Hindlimb muscle (tissue), 1 donor: ENCODE measurements around the gene CRAT. TPM values are rescaled to one million over a fixed set of nuclear protein-coding genes. Genes with fewer than 3 reads are reported as not detected.

Experiments
- DNase-seq: peaks from one replicate; pipeline ENCODE4 v3.0.0-alpha.2; 2013
- polyA plus RNA-seq: library from polyadenylated mRNA; unstranded; fragments of 120-200 nt; gene quantifications from one replicate; pipeline ENCODE4 v1.2.1, GENCODE V29; 2013; ENCODE audit not compliant: insufficient read length

Gene CRAT
- polyA plus RNA-seq, 1 donor, result 52.3 TPM

DNA sequence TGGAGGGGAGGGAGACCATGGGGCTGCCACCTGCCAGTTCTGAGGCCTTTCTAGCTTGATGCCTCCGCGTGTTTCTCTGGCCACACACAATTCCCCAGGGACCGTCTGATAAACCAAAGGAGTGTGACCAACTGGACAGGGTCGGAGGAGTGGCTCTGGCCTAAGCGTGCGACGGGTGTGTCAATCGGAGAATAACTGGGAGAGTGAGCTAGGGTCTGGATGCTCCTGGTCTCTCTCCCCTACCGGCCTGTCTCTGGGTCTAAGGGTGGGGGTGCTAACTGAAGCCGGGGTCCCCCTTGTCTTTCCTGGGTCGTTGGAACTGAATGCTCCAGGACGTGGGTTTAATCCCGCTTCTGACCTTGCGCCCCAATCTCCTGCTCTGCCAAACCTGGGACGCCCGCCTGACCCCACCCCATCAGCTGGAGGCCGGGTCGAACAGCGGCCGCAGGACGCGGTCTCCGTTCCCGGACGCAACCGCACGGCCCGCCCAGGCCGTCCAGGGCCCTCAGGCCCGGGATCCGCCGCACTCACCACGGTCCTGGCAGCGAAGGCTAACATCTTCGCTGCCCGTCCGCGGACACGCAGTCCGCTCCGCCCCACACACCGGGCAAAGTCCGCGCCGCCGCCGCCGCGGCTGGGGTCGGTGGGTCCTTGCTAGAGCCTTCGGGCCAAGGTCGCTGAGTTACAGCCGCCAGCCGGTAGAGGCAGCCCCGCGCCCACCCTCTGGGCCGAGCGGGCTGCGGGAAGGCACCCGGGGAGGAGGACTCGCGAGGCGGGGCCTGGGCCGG, 447 bp downstream of the CRAT start:
- DNase-seq, result no peak

DNA sequence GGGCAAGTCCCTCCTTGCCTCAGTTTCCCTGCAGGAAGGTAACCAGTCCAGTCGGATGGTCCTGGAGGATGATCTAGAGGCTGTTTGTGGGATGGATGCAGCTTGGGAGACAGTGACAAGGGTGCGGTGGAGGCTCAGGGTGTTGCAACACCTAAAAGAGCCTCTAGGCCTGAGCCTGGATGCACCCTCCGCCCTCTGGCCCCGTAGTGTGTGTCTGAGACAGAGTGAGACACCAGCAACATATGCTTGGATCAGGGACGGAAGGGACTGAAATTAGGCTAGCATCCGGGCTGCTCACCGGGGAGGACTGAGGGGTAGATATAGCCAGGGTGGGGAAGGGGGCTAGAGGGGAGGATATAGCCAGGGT, 1.1 kb downstream of the CRAT start:
- no peak for DNase-seq

DNA sequence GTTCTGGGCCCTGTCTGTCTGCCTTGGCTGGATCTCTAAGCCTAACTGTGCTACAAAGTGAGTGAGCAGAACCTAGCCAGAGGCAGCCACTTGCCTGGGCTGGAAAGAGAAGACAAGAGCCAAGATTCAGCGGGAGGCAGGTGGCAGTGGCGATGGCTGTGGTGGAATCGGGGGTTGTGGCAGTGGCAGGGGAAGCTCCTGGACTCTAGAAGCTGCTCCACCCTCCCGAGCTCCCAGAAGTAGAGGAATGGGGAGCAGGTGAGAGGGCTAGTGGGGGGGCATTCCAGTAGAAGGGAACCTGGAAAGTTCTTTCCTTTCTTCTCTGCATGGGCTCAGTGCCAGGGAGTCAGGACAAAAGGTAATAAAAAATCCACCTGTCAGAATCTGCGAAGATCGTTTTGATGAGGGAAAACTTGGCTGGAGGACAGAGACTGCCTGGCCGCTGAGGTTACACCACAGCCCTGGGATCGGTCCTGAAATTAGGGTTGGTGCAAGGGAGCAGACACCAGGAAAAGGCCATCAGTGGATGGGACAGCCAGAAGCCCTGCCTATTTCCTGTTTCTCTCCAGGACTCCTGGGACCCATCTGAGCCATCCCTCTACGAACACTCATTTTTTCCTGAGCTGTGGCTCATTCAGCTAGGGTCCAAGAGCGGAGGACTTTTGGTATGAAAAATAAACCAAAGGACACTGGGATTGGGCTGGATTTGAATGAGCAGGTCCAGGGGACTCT, 1.6 kb downstream of the CRAT start:
- no peak for DNase-seq

DNA sequence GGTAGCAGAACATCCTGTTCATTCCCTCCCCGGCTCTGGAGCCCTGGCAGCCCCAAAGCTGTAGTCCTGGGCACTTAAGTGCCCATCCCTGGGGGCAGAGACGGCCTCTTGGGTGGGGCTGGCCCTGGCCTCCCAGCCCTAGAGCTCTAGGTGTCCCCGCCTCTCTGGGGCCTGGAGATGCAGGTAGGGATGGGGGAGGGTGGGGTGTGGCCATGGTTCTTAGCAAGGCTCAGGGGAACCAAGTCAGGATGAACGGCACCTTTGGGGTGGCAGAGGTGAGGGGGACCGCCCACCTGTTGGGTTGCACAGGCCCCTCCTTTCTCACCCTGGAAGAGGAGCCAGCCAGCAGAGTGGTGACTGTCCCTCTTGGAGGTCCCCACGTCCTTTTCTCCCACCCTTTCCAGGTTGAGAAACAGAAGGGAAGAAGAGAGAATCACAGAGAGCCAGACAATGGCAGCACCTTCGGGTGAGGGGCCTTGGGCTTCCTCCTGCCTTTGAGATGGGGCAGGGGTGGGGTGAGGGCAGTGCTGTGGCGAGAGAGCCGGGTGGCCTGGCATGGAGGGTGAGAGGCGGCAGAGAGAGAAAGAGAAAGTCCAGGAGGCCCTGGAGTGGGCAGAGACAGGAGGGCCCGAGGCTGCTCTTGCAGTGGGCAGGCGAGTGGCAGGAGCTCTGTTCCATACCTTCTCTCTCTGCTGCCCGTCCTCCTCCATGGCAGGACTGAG, 2.3 kb downstream of the CRAT start:
- no peak for DNase-seq

DNA sequence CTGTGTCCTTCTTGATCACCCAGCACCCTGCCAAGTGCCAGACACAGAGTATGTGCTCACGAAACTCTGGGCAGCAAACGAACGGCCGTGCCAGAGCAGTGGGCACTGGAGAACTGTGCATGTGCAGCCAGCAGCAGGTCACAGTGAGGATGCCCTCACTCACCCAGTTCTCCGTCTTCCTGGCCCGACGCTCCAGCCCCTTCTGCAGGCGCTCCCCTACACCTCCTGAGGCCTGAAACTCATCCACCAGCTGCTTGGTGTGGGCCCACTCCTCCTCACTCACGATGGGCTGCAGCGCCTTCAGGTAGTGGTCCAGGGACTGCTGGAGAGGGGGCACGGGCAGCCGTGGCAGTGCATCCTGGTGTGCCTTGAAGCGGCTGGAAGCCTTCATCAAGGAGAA, 2.9 kb downstream of the CRAT start:
- no peak for DNase-seq

DNA sequence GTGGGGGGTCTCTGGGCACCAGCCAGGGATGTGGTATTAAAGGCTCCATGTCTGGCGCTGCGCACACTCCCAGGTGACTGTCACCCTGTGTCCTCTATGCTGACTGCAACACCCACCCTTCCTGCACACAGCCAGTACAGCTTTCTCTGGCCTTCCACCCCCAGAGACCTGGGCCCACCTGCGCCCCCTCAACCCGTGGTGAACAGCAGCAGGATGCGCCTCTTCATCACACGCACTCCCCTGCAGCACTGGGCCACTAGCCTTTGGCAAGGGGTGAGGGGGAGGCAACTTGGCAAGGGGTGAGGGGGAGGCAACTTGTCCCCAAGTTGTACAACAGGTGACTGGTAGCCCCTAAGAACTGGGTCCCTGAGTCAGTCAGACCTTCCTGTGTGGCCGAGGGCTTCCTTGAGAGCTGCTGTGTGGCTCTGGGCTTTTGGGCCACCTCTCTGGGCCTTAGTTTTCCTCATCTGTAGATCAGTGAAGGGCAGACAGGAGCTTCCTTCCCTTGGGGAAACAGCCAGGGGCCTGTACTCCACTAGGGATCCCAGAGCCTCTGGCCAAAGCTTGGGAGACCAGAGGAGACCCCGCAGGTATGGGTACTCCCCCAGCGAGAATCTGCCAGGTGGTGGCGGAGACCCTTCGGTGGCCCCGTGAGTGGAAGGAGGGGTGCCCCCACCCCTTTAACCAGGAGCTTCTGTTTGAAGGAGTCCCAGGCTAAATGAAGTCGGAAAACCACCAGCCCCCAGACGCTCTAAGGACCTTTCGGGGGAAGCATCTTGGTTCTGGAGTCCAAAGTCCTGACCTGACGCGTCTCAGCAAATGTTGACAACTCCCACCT, 4.5 kb downstream of the CRAT start:
- no peak for DNase-seq

DNA sequence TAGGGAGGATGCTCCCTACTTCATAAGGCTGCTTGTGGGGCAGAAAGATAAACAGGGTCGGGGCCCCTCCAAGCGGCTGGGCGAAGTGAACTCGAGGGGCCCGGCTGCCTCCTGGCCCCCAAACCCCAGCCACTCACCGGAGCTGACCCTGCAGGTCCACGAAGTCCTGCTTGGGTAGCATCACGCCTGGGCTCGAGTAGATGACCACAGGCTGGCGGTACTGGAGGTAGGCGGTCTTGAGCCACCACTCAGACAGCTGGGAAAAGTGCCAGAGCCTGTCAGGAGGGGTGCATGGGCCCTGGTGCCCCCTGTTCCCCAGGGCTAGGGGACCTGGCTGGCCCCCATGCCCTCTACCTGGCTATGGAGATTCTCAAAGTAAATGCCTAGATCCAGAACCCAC, 6.5 kb downstream of the CRAT start:
- DNase-seq, result no peak

DNA sequence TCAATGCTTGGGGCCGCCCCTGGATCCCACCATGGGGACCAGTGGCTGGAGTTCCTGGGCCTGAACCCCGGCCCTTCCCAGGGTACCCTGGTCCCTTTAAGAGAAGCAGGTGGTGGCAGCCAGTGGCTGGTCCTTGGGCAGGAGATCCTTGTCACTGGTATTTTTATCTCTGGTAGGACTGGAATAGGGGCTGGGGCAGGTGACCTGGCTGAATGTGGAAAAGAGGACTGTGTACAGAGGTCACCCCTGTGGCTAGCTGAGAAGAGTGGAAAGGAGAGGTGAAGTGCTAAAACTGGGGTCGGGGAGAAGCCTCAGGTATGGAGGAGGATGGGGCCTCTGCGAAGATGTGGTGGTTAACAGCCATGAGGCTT, 7.0 kb downstream of the CRAT start:
- DNase-seq, result no peak

DNA sequence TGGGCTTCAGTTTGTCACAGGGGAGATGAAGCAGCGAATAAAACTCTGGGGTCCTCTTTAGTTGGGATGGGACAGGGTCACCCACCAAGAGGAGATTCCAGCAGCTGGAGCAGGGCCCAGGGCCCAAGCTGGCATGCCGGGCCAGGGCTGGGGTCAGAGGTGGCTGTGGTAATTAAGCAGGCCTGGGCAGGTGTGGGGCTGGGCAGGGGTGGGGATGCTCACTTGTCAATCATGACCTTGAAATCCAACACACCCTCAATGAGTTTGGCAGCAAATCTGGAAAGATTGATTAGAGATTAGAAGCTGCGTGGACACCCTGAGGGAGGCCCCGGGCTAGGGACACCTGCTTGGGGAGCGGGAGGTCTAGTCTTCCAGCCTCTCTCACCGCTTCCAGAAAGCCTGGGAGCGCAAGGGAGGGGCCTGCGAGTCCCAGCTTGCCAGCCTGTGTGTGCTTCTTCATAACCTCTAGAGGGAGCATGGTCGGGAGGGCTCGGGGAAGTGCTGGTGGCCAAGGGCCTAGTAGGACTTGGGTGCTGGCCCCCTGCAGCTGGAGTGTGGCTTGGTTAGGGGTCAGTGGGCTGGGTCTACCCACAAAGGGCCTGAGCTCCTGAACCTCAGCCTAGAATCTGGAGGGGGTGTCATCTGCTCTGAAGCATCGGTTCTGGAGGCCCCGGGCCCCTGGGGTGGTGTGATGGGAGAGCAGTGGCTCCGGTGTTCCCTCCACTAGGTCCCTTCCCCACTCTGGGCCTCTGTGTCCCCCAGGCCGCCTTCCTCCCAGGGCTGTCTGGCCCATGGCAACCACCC, 7.6 kb downstream of the CRAT start:
- DNase-seq, result no peak

DNA sequence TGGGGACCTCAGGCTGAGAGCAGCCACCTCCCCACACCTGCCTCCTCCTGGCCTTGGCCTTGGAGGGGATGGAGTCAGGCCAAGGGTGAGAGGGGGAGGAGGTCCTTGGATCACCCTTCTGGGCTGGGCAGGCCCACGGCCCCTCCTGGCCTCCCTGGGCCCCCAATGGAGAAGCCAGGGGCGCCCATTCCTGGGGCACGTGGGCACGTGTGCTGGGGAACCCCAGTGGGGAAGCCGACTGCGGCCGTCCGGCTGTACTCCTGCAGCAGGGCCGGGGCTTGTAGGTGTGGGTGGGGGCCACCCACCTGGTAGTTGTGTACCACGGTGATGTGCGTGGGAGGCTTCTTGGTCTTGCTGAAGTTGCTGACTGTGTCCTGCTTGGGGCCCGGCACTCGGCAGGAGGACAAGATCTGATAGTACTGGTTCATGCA, 8.5 kb downstream of the CRAT start:
- DNase-seq, result no peak

DNA sequence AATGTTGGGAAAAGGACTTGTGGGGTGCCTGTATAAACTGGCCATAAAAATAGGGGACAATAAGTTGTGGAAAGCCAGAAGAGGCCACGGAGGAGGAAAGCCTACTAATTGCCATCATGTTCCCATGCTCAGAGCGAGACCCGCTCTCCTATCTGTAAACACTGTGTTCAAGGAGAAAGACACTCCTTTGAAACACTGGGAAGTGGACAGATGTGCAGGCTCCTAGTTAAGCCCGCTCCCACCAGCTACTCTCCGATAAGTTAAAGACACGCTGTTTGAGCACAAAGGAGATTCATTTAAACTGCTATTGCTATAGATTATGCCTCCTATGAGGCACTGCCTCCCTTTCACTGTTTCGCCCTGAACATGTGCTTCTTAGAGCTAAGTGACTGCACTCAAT, 9.3 kb downstream of the CRAT start:
- no peak for DNase-seq

DNA sequence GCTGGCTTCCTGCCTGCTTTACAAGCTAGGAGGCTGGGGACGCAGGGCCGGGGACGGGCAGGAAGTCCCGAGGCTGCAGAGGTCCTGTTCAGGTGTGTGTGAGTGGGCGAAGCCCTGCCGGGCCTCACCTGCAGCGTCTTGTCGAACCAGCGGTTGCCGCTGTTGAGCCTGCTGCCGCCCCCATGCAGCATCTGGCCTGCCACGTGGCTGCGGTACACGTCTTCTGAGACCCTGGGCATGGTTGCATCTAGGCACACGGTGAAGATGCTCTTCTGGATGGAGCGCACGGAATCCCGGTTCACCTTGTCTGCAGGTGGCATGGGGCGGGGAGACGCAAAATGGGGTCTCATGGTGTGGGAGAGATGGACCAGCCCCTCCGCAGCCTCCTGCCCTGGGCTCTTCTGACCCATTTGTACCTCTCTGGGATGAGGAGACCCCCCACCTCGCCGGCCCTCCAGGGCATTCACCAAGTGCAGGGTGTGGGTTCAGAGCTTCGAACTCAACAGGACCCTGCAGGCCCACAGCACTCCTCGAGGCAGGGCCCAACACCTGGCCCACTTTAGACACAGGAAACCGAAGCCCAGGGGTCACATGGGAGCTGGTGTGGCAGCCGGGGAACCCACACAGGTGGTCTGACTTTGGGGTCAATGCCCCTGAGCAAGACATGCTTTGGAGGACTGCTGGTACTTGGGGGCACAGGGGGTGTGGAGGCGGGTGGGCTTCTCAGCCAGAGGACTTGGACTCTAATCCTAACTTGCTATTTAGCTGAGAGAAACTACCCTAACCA, 10.0 kb downstream of the CRAT start:
- no peak for DNase-seq

DNA sequence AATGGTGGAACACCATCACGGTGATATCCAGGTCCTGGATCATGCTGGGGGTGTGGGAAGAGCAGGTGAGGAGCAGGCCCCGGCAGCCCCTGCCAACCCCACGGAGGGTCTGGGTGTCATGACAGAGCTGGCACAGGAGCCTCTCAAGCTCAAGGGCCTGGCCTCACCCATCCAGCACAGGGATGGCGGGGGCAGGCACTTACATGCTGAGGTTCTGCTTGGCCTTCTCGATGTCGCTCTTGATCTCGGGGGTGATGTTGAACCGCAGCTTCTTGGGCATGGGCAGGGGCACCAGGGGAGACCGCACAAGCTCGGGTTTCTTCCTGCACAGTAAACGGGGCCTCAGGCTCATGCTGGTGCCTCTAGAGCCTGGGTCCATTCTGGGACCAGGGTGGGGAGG, 12.3 kb downstream of the CRAT start:
- no peak for DNase-seq

DNA sequence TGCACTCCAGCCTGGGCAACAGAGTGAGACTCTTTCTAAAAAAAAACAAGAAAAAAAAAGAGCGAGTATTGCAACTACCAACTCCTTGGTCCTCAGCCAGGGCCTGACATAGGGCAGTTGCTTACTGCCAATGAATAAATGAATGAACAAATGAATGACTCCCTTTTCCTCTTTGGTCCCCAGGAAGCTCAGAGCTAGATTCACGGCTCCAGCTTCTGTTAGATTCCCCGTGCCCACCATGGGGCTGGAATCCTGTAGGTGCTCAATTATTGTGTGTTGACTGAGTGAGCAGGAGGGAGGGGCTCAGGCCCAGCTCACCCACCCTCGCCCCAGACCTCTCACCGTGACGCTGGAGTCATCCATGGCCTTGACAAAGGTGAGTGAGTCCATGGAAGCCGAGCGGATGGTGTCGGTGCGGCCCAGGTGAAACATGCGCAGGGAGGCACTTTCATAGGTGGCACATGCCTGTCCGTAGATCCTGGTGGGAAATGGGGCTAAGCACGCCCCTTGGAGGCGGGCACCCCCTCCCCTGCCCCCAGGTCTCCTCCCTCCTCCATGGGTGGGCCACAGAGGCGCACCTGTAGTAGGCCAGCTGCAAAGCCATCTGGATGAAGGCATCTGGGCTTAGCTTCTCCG, 12.8 kb downstream of the CRAT start:
- no peak for DNase-seq

DNA sequence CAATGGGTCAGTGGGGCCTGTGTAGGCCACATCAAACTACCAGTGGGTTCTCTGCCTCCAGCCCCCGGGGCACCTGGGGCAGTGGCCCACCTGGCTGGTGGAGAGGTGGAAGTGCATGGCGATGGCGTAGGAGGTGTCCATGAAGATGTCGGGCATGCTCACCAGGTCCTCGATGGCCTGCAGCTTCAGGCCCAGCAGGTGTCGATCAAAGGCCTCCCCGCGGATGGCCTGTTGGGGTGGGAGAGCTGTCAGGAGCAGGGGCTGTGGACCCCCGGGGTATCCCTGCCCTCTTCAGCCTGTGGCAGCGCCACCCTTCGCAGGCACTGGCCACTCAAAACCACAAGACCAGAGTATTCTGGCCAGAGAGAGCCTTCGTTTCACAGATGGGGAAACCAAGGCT, 14.7 kb downstream of the CRAT start:
- no peak for DNase-seq

DNA sequence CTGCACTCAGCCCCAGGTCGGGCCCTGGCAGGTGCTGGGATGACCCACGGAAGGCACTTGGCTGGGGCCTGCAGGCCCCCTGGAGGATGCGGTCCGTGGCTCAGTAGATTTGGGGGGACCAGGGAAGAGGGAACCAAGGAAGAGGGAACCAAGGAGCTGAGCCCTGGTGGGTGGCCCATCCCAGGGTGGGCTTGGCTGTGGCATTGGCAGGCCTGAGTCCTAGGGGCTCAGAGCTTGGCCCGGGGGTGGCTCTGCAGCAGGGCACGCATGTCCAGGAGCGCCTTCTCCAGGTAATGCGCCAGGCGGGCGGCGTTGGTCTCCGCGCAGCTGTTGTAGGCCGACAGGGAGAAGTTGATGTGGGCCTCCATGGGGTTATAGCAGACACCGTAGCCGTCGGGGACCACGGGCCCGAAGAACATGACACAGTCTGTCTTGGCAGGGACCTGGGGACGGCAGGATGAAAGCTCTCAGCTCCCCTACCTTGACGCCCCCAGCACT, 15.4 kb downstream of the CRAT start:
- no peak for DNase-seq

DNA sequence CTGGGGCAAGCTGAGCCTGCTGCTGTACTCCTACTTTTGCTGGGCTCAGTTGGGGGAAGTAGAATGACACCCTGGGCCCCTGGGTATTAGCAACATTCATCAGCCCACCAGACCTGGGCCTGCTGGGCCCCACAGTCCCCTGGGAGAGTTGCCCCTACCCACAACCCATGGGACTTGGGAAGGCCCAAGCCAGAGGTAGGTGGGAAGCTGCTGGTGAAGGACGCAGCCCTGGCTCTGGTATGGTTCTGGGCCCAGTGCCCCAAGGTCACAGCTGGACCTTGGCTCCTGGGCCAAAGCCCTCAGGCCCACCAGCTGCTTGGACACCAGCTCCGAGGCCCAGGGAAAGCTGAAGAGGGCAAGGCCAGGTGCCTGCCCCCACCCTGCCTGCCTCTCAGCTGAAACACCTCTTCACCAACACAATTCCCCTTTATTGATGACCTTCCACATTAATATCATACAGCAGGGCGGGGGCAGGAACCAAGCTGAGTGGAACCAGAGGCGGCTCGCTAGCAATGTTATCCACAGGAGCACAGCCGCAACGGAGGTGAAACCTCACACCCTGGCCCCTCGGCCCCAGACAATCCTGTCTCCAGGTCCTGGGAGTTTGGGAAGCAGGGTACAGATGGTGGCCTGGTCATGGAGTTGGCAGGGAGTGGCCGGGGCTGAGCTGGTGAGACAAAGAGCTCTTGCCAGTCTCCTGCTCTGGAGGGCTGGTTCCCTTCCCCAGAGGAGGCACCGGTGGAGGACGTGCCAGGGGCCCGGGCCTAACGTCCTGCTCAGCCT, 16.0 kb downstream of the CRAT start:
- no peak for DNase-seq

DNA sequence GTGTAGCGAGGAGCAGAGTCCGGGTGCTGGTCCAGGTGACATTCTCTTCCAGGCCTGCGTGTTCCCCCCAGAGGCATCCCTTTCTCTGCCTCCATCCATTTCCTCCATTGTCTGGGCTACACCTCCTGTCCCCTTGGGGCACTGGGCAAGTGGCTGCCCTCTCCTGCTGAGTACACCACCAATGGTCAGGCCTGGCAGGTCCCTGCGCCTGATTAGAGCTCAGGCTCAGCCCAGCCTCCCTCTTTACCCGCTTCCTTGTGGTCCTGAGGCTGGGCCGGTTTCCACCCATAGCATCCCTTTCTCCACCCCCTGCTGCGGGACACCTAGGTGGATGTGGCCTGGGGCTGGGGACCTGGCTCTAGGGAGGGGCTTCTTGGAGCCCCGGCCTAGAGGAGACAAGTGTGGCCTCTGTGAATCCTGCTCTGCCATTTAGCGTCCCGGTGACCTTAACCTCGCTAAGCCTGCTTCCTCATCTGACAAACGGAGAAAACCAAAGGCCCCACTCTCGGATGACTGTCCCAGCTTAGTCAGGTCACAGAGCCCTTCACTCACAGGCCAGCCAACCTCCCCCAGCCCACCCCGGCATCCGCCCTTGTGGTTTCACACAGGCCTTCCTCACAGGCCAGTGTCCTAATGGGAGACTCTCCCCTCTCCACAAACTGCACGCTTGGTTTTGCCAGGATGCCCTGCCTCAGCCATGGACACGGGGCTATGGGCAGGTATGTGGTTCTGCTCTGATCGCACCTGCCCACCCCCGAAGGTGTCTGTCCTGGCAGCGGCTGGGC, 16.8 kb downstream of the CRAT start:
- DNase-seq, result no peak

DNA sequence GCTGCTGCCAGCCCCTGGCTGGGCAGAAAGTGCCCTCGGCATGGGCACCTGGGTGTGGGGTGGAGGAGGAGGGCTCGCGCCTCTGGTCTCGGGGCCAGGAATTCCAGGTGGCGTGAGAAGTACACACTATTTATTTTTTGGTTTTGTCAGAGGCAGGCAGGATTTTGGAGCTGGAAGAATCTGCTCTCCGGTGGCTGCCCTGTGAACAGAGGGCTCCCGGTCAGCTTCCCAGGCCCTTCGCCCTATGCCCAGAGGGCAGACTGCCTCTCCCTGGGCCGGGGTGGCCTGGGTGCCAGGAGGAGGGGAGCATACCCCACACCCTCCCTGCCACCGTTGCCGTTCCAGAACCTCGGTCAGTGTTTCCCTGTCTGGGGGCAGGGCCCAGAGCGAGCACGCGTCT, 21.3 kb downstream of the CRAT start:
- DNase-seq, result no peak
